ENCODE results near the gene IPP.

IPP gene

DNA sequence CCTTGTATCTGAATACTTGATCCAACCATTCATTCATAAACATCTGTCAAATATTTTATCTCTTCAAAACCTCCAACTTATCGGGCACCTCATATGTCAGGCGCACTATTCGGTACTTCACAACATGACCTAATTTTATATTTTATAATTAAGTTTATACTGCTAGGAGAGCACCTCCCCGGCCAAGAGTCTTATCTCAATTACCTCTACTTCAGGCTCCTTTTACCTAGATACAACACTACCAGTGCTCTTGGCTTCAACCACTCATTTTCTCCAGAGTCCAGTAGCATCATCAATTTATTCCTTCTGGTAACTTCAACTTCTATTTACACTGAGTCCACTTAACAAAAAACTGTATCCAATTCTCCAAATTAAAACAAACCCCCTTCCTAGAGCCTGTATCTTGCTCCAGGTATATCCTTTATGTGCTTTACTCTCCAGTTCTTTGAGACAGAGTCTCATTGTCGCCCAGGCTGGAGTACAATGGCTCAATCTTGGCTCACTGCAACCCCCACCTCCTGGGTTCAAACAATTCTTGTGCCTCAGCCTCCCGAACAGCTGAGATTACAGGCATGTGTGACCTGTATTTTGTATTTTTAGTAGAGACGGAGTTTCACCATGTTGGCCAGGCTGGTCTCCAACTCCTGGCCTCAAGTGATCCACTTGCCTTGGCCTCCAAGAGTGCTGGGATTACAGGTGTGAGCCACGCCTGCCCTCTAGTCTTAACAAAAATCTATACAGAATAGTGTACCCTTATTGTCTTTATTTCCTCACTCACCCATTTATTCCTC, 82.9 kb downstream of the IPP start:
- H2AFZ ChIP-seq (ENCODE audit: low read length): no peak overlapping the region
- H3K79me2 ChIP-seq (ENCODE audit: insufficient read depth, low read length): peaks cover 100% of the 10 kb centered on the region
- H3K4me3 ChIP-seq (ENCODE audit: low read length, poor library complexity, severe bottlenecking): no peak overlapping the region
- TF ChIP-seq EZH2phosphoT487 (IDR thresholded peaks at IDR 0.05; ENCODE audit: borderline replicate concordance): no peak
- TF ChIP-seq, protein P1, sequence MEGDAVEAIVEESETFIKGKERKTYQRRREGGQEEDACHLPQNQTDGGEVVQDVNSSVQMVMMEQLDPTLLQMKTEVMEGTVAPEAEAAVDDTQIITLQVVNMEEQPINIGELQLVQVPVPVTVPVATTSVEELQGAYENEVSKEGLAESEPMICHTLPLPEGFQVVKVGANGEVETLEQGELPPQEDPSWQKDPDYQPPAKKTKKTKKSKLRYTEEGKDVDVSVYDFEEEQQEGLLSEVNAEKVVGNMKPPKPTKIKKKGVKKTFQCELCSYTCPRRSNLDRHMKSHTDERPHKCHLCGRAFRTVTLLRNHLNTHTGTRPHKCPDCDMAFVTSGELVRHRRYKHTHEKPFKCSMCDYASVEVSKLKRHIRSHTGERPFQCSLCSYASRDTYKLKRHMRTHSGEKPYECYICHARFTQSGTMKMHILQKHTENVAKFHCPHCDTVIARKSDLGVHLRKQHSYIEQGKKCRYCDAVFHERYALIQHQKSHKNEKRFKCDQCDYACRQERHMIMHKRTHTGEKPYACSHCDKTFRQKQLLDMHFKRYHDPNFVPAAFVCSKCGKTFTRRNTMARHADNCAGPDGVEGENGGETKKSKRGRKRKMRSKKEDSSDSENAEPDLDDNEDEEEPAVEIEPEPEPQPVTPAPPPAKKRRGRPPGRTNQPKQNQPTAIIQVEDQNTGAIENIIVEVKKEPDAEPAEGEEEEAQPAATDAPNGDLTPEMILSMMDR (conservative IDR thresholded peaks at IDR 0.05; ENCODE audit: low read length): no peak
- H3K4me1 ChIP-seq (ENCODE audit: insufficient read depth, low read length, poor library complexity, severe bottlenecking): no peaks in the 10 kb centered on the region
- H4K20me1 ChIP-seq (ENCODE audit: insufficient read depth, low read length, poor library complexity, severe bottlenecking): peaks cover 92% of the 10 kb centered on the region
- H3K9me3 ChIP-seq (ENCODE audit: insufficient read depth, low read depth, low read length): no peaks in the 10 kb centered on the region
- H3F3A ChIP-seq (ENCODE audit: low read depth): no peaks in the 10 kb centered on the region
- peaks cover 10% of the 10 kb centered on the region; the same call in 1 of the 2 replicates for H3K36me3 ChIP-seq (ENCODE audit: insufficient read depth, low read length)
- H3K4me2 ChIP-seq (ENCODE audit: low read depth, low read length, poor library complexity, severe bottlenecking): no peak overlapping the region
- no peaks in the 10 kb centered on the region for H3K27me3 ChIP-seq (ENCODE audit: insufficient read depth, low read length, poor library complexity, severe bottlenecking)
- no peaks in the 10 kb centered on the region for H3K9me2 ChIP-seq (replicated peaks; ENCODE audit: low read depth, low read length)
- no peak overlapping the region for H3K9ac ChIP-seq (ENCODE audit: low read depth, low read length, poor library complexity, severe bottlenecking)

DNA sequence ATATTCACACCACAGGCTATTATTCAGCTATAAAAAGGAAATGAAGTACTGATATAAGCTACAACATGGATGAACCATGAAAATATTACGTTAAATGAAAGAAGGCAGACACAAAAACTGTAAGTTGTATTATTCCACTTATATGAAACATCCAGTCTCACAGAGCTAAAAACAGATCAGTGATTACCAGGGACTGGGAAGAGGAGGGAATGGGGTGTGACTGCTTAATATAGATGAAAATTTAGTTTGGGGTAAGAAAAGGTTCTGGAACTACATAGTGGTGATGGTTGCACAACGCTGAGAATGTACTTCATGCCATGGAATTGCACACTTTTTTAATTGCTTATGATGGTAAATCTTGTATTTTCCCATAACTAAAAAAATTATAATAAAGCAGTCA, 83.6 kb downstream of the IPP start:
- H3F3A ChIP-seq (ENCODE audit: low read depth): no peaks in the 10 kb centered on the region
- peaks cover 10% of the 10 kb centered on the region; the same call in 1 of the 2 replicates for H3K36me3 ChIP-seq (ENCODE audit: insufficient read depth, low read length)
- H3K9ac ChIP-seq (ENCODE audit: low read depth, low read length, poor library complexity, severe bottlenecking): no peak overlapping the region
- TF ChIP-seq, protein P1 (conservative IDR thresholded peaks at IDR 0.05; ENCODE audit: low read length): no peak
- no peak for TF ChIP-seq EZH2phosphoT487 (IDR thresholded peaks at IDR 0.05; ENCODE audit: borderline replicate concordance)
- H3K4me3 ChIP-seq (ENCODE audit: low read length, poor library complexity, severe bottlenecking): no peak overlapping the region
- peaks cover 92% of the 10 kb centered on the region for H4K20me1 ChIP-seq (ENCODE audit: insufficient read depth, low read length, poor library complexity, severe bottlenecking)
- H2AFZ ChIP-seq (ENCODE audit: low read length): no peak overlapping the region
- H3K9me2 ChIP-seq (replicated peaks; ENCODE audit: low read depth, low read length): no peaks in the 10 kb centered on the region
- no peaks in the 10 kb centered on the region for H3K4me1 ChIP-seq (ENCODE audit: insufficient read depth, low read length, poor library complexity, severe bottlenecking)
- H3K27me3 ChIP-seq (ENCODE audit: insufficient read depth, low read length, poor library complexity, severe bottlenecking): no peaks in the 10 kb centered on the region
- H3K4me2 ChIP-seq (ENCODE audit: low read depth, low read length, poor library complexity, severe bottlenecking): no peak overlapping the region
- H3K79me2 ChIP-seq (ENCODE audit: insufficient read depth, low read length): peaks cover 100% of the 10 kb centered on the region
- H3K9me3 ChIP-seq (ENCODE audit: insufficient read depth, low read depth, low read length): no peaks in the 10 kb centered on the region

DNA sequence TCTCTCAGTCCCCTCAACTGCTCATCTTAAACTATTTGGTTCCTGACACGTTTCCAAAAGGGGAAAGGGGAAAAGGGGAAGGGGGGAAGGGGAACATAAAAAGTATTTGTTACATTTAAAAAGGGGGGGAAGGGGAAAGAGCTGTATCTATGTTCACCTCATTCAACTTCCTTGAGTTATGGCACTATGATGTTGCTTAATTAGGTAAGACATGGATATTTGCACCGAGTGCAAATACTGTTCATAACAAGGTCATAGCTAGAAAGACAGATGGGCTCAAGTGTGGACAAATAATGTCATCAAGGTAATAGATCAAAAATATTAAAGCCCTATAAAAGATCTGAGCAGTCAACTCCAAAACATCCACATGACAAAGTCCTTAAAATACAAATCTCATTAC, 90.1 kb downstream of the IPP start:
- Histone ChIP-seq H3K27me3 (ENCODE audit: insufficient read depth, low read length, poor library complexity, severe bottlenecking) (no peaks in the 10 kb centered on the region), H3K9me2 (replicated peaks; ENCODE audit: low read depth, low read length) (no peaks in the 10 kb centered on the region), H3K9me3 (ENCODE audit: insufficient read depth, low read depth, low read length) (no peaks in the 10 kb centered on the region), H2AFZ (ENCODE audit: low read length) (no peak overlapping the region), H3K4me3 (ENCODE audit: low read length, poor library complexity, severe bottlenecking) (no peak overlapping the region), H3K9ac (ENCODE audit: low read depth, low read length, poor library complexity, severe bottlenecking) (no peak overlapping the region), H3K79me2 (ENCODE audit: insufficient read depth, low read length) (peaks cover 58% of the 10 kb centered on the region), H4K20me1 (ENCODE audit: insufficient read depth, low read length, poor library complexity, severe bottlenecking) (peaks cover 46% of the 10 kb centered on the region), H3K4me1 (ENCODE audit: insufficient read depth, low read length, poor library complexity, severe bottlenecking) (no peaks in the 10 kb centered on the region), H3K36me3 (ENCODE audit: insufficient read depth, low read length) (peaks cover 62% of the 10 kb centered on the region), H3K4me2 (ENCODE audit: low read depth, low read length, poor library complexity, severe bottlenecking) (no peak overlapping the region), H3F3A (ENCODE audit: low read depth) (no peaks in the 10 kb centered on the region)
- TF ChIP-seq, protein P1 (conservative IDR thresholded peaks at IDR 0.05; ENCODE audit: low read length): no peak
